SKM-1 treated with dmso at 0.1 percent for 144 hours (cell line): ENCODE data around the gene DNAJC5G.
"Not testable (repeated sequence)": the region's sequence is repeated elsewhere in the genome, so short reads cannot be mapped to it uniquely, and the experiment has no call there.

ENCODE experiments used
- DNase-seq: peaks from one replicate; lab custom pipeline; 2025; ENCODE audit not compliant: unreplicated experiment; lab: John Stamatoyannopoulos, UW

DNAJC5G gene

DNA sequence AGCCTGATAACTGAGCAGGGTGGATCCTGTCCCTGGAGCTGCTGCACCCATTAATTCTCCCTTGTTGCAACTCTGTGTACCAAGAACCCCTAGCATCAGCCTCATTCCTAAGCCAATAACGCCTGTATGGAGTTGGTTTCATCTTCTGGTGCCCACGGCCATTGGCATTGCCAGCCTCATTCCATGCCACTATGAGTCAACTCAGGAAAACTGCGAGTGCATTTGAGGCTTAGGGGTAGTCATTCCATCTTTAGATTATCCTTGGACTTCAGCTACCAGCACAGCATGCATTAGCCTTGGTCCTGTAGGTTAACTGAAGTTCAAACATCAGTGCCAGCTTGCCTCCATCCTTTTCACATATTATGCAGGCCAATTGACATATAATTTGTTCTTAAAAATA, 5.6 kb downstream of the DNAJC5G start:
- no peak for DNase-seq

GRCh38 chr2:27281442-27281841, 6.2 kb downstream of the DNAJC5G start:
- DNase-seq = no peak

DNA sequence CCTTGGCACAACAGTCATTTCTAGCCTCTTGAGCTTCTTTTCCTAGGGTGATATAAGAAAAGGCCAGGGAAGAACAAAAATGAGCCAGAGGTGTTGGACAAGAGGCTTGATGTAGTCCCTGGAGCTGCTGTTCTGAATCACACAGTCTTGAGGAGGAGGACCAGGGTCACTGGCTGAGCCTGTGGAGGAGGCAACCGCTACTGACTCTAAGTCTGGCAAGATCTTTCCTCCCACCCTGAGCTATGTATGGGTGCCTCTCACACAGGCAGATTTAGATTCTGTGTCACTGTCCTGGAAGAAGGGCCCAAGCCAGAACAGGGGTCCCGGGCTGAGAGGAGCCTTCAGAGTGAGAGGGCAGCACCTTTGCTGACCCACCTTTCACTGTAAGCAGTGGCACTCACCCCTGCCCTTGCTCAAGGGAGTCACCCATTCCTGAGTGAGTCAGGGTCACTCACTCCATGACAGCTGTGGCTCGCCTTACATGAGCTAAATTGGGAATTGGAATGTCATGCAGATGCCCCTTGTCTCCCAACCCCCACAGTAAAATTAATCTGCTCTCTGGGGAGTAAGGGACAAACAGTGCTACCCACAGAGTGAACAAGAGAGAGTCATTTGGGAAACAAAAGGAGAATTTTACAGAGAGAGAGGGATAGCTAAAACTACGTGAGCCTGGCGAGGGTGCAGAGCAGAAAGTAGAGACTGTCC, 6.8 kb downstream of the DNAJC5G start, which contains the start of gene TRIM54:
Gene TRIM54, plus strand, starts transcription at position 575 of the 705 bp plus-strand sequence. CDS start 303 bp downstream, outside the sequence.
- no peak for DNase-seq

DNA sequence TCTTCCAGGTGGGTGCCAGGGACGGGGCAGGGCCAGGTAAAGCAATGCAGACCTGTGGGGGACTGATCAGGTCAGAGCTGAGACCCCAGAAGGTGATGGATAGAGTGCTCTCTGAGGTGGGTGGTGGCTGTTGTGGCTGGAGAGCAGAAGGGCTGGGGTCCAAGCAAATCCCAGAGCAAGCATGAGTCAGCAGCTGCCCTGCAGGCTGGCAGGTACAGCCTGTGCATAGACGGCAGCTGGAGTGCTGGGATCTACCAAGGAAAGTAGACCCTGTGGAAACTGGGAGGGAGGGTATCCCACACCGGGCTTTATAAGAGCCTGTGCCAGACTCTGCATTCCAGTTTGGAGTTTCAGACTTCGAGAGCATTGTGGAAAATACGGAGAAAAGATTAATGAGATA, 7.7 kb downstream of the DNAJC5G start:
- no peak for DNase-seq

DNA sequence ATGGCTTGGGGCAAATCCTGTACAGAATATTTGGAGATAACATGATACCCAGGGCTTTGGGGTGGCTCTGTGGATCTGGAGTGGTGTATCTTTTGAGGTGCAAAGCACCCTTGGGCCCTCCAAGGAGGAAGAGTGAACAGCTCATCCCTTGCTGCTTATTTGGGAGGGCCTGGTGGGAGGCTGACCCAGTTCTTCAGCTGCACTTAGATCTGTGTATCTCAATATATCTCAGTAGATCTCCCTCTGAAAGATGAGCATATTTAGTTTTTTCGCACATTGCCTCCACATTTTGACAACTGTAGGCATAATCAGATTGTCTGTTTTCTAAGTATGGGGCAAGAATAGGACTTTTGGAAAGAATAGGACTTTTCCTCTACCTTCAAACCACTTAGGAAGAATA, 9.8 kb downstream of the DNAJC5G start:
- DNase-seq = no peak

DNA sequence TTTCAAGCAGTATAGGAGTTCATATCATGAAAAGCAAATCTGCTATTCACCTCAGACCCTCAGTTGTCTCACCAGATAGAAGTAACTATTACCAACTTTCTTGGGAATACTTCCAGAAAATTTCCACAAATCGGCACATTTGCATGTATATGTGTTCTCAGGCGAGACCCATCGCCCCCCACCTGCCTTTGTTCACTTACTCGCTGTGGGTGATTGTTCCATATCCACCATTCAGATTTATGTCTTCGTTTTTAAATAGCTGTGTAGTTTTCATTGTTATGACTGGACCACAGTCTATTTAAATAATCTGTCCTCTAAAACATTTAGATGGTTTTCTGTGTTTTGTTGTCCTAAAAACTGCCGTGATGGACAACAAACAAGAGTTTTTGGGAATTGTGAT, 10.2 kb downstream of the DNAJC5G start:
- DNase-seq = no peak

- DNase-seq = no peak
These were observed 13.4 kb downstream of the DNAJC5G start for GRCh38 chr2:27288610-27289009.

- DNase-seq = no peak
These were observed 15.3 kb downstream of the DNAJC5G start for GRCh38 chr2:27290549-27290948.

- DNase-seq = no peak
These were observed 16.6 kb downstream of the DNAJC5G start for GRCh38 chr2:27291865-27292264.

DNA sequence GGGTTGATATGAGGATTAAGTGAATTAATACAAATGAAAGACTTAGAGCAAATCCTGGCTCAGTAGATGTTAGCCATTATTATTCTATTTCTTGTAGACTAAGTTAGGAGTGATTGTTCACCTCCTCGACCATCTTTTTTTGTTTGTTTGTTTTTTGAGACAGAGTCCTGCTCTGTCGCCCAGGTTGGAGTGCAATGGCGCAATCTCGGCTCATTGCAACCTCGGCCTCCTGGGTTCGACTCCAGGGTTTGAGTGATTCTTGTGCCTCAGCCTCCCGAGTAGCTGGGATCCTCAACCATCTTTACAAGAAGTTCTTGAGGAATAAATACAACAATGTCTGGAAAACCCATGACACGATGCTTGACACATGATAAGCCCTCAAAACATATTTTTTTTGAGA, 19.7 kb downstream of the DNAJC5G start:
- no peak for DNase-seq

DNA sequence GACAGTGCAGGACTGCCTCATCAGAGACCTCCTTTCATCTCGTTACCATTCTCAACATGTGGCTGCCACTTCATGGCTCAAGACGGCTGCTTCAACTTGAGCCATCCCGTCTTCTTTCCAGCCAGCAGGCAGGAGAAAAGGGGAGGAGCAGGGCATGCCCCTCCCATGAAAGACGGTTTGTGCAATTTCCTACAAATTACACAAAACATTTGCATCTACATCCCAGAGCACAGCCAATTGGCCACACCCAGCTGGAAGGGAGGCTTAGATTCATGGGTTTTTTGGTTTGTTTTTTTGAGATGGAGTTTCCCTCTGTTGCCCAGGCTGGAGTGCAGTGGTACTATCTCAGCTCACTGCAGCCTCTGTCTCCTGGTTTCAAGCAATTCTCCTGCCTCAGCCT, 21.2 kb downstream of the DNAJC5G start:
- no peak for DNase-seq

GRCh38 chr2:27297195-27297594, 22.0 kb downstream of the DNAJC5G start:
- DNase-seq = no peak

DNA sequence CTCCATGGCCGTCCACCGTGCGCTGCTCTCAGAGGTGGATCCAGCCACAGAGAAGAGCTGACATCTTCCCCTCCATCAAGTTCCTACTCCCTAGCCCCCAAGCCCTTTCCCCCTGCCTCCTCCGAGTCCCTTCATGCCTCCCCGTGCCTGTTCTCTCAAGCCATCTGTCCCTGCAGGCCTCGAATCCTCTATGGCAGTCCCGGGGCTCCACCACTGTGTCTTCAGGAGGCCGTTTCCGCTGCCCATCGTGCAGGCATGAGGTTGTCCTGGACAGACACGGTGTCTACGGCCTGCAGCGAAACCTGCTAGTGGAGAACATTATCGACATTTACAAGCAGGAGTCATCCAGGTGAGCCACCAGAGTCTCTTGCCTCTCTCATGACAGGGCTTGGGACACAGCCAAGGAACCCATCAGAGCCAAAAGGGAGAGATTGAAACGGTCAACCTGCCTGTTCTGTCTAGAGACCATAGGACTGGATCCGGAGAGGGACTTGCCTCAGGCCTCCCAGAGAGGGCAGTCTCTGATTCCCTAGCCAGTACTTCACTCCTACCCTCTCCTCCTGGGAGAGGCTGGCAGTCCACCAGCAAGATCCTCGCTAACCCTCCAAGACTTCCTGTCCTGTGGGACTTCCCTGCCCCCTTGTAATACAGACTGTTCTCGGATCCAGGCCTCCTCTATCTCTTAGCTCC, 23.3 kb downstream of the DNAJC5G start:
- no peak for DNase-seq

- not testable (repeated sequence) for DNase-seq
These were observed 25.4 kb downstream of the DNAJC5G start for GRCh38 chr2:27300606-27301005.

GRCh38 chr2:27303093-27304025, 28.1 kb downstream of the DNAJC5G start:
- DNase-seq = peak; percentile 50

- no peak for DNase-seq
These were observed 29.4 kb downstream of the DNAJC5G start for GRCh38 chr2:27304488-27305240.

GRCh38 chr2:27305516-27305915, 30.3 kb downstream of the DNAJC5G start:
- DNase-seq = no peak

DNA sequence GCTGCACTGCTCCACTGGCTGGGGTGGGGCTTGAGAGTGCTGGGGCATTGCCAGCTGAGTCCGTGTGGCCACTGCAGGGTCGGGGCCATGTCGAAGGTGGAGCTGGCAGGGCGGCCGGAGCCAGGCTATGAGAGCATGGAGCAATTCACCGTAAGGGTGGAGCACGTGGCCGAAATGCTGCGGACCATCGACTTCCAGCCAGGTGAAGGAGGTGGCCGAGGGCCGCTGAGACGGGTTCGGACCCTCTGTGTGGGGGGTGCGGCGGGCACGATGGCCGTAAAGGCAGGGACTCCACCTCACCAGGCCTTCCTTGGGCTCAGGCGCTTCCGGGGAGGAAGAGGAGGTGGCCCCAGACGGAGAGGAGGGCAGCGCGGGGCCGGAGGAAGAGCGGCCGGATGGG, 30.9 kb downstream of the DNAJC5G start:
- no peak for DNase-seq

DNA sequence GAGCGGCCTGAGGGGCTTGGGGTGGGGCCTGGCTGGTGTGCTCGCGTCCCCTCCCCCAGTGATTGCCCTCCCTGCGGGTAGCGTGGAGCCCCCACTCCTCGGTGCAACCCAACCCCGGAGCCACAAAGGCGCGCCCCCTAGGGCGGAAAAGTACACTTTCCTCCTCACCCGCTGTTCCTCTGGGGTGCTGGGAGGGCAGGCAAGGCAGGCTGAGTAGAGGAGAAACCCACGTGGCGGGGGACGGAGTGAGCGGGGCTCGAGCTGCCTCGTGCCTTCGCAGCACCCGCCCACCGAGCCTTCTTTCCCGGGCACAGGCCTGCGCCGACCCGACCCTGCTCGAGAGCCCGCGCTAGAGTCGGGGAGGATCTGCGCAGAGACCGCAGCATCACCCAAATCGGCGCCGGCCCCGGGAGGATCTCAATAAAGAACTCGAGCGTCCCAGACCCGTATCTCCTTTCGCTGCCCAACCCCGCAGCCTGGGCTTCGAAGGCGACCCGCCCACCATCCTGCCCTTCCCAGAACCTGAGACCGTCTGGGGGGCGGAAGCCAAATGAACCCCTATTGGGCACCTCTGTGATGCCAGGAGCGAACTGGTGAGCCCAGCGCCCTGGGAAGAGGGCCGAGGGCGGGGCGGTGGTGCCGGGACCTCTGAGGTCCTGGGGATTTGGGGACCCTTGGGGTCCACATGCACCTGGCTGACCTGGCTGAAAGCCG, 31.5 kb downstream of the DNAJC5G start:
- no peak for DNase-seq

- DNase-seq = no peak
These were observed 32.0 kb downstream of the DNAJC5G start for GRCh38 chr2:27307287-27307544.
